22Rv1 (cell line): ENCODE data around the gene PDSS1.

Source experiments
- CTCF ChIP-seq: fragments of 450-650 bp; IDR thresholded peaks from 2 replicates; pipeline ENCODE4 v1.5.1; 2017; ENCODE audit warnings: mild to moderate bottlenecking
- ZFX ChIP-seq: fragments of 450-650 bp; IDR thresholded peaks from 2 replicates; pipeline ENCODE4 v1.6.1; 2017; ENCODE audit warnings: antibody characterized with exemption, borderline replicate concordance

GRCh38 chr10:26717476-26717875, 20.0 kb downstream of the PDSS1 start:
- TF ChIP-seq CTCF (no peak), ZFX (no peak)
